NCI-H187 (cell line): ENCODE data around the gene ZEB2.

ENCODE experiments used
- DNase-seq, 2 experiments: peaks; one replicate each; lab custom pipeline; 2025; lab: John Stamatoyannopoulos, UW

ZEB2 gene

GRCh38 chr2:144470816-144471215 is 49.1 kb downstream of the ZEB2 start:
- no peak for DNase-seq

- DNase-seq, result no peak
Measured at GRCh38 chr2:144470334-144470733, 49.6 kb downstream of the ZEB2 start.

GRCh38 chr2:144469798-144470197 is 50.1 kb downstream of the ZEB2 start:
- DNase-seq, result no peak

- DNase-seq, result no peak
Measured at GRCh38 chr2:144468823-144469595, 50.9 kb downstream of the ZEB2 start.

DNA sequence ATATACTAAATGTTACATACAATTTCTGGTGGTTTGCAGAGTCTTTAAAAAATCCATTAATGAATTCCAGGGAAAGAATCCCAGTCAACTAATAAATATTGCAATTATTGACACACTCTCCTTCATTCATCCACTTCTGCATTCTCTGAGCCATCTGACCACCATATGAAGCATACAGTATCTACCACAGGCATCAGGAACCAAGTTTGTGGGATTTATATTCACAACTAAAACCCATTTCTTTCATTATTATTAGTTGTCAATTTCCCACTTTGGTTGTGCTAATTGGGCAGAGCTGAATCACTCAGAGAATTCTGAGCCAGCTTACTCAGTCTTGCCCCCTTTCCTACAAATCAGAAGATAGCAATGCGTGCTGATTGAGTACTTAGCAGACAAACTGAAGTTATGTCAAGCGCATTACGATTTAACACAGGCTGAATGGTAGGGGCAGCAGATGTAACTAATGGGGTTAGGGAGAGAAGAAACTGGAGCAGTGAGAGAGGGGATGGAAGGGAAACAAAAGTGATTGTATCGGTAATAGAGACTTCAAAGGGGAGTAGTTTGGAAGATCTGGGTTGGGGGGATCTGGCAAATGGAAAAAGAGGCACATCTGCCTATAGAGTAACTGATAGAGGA is 52.3 kb downstream of the ZEB2 start:
- no peak for DNase-seq

GRCh38 chr2:144466637-144467036 is 53.3 kb downstream of the ZEB2 start:
- no peak for DNase-seq

- DNase-seq, result no peak
Measured at GRCh38 chr2:144465749-144466148, 54.2 kb downstream of the ZEB2 start.

- no peak for DNase-seq
Measured at GRCh38 chr2:144464730-144465129, 55.2 kb downstream of the ZEB2 start.

GRCh38 chr2:144463266-144463665 is 56.7 kb downstream of the ZEB2 start:
- DNase-seq, result no peak

DNA sequence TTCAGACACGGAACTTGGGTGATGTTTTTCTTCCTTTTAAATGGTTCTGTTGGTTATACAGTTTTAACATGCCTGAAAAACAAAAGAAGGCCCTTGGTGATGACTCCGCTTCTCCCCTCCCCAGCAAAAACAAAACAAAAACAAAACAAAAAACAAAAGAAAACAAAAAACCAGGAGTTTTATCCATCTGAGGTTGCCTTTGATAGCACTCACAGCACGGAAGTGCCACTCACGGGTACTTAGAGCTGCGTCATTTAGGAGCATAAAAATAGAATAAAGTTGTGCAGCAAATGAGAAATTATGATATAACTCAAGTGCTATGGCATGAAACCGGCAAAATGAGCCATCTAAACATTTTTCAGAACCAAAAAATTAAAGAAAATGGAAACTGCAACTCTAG is 57.7 kb downstream of the ZEB2 start:
- no peak for DNase-seq

DNA sequence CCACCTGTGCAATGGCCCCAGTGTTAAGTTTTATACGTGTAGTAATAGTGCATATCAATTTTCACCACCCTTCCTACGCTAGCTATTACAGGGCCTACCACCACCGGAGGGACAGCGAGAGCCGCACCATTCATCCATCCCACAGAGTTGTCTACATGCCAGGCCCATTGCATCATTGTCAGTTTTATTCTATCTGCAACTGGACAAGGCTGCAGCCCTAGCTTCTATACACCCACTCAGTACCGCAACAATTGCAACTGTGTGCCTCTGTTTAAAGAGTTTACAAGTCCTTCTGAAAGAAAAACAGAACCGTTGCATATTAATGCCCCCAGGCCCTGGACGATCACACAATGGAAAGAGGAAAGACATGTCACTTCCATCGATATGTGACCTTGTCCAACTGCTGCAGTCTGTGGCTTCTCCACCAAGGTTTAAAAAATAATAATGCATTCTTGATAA is 58.6 kb downstream of the ZEB2 start:
- no peak for DNase-seq

DNA sequence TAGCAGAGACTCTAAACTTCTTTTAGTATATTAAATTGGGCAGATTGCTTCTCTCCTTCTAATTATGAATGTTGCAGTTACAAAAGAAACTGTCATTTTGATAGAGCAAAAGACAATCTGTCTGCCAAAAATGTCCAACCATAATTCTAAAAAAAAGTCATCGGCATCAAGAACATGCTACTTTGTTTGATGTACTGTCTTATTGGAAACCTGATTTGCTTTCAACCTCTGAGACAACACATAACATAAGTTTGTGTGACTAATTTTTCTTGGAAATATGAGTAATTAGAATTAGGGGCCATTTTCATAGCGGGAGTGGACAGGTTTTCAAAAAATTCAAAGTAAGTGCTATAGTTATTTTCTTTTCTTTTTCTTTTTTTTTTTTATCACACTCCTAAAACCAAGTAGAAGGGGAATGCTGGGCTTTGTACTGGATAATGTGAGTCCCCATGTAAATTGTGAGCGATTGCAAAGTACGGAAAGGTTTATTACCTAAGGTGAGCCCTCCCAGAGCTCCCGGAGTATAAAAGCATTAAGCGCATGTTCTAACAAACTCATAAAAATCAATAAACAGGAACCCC is 59.1 kb downstream of the ZEB2 start:
- no peak for DNase-seq

- DNase-seq, result no peak
Measured at GRCh38 chr2:144459937-144460336, 60.0 kb downstream of the ZEB2 start.

- DNase-seq, result no peak
Measured at GRCh38 chr2:144459286-144459685, 60.6 kb downstream of the ZEB2 start.

GRCh38 chr2:144458541-144458940 is 61.4 kb downstream of the ZEB2 start:
- DNase-seq, result no peak

DNA sequence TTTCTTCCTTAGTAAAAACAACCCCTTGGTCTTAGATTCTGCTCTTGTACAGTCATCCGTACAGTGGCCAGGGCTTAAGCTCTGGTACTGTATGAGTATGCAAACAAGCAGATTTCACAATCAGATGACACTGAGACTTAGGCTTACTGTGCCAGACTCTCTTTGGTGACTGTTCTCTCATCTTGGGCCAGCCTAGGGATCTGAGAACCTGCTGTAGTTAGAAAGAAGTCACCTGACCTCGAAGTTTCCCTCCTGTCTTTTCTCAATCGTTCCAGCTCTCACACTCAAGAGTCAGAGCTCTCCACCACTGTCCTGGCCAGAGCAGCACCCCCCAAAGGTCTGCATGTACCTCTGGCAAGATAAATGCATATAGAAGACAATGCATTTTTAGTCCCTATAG is 63.2 kb downstream of the ZEB2 start:
- DNase-seq, result no peak

DNA sequence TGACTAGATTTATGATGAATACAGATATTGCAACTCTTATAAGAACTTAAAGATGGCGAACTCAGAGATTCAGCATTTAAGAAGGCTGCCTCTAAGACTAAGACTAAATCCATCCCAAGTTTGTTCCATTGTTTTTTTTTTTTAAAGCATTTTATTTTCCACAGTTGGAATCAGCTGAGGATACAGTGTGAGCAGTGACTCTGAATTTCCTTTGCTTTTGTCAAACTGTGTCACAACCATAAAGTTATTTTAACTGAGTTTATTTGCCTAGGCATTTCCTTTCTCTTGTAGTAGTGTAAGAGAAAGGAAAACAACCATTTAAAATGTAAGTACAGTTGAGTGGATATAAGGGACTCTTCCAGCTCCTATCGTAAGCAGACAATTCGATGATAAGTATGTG is 63.9 kb downstream of the ZEB2 start:
- no peak for DNase-seq

- DNase-seq, result no peak
Measured at GRCh38 chr2:144454466-144455287, 65.2 kb downstream of the ZEB2 start.

GRCh38 chr2:144453486-144454158 is 66.3 kb downstream of the ZEB2 start:
- DNase-seq, result no peak

DNA sequence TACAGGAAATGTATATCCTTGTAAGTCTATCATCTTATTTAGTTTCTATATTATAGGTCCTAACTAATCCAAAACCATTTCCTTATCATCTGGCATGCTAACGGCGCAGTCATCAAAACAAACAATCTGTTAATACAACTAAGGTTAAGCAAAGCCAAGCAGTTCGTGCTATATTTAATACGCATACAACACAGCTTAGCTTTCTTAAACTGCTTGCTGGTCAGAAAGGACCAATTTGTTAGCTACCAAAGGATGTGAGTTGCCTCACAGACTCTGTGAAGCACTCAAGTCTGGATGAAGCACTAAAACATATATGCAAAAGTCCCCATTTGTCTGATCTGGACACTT is 67.0 kb downstream of the ZEB2 start:
- no peak for DNase-seq

- no peak for DNase-seq
Measured at GRCh38 chr2:144452169-144452988, 67.5 kb downstream of the ZEB2 start.
